GM21723 (cell line): Measurements from ENCODE around the gene SEPTIN5.

Experiments used
- ATAC-seq: cut with Tn5 transposase; IDR thresholded peaks from one replicate; pipeline ENCODE4 v1.9.1; 2021; ENCODE audit warnings: mild to moderate bottlenecking, moderate library complexity; ENCODE audit not compliant: unreplicated experiment

Gene SEPTIN5

GRCh38 chr22:19731361-19732135 is 17.2 kb downstream of the SEPTIN5 start:
- no peak for ATAC-seq

- no peak for ATAC-seq
These were observed 18.3 kb downstream of the SEPTIN5 start for GRCh38 chr22:19732403-19733113.

DNA sequence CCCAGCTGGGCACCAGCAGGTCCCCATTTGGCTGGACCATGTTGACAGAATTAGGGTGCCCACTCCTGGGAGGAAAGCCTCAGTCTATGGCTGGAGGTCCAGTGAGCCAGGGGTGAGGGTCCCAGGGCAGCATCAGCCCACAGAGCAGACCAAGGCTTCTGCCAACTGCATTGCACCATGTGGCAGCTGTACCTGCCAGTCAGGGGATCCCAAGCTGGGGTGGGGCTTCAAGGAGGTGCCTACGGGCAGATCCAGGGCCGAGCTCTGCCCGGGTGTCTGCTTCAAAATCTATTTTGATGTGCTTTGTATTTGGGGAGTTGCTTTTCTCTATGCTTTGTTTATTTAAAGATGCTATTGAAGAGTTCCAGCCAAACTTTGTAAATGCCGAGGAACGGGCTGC is 19.5 kb downstream of the SEPTIN5 start:
- ATAC-seq = no peak

- ATAC-seq = no peak
These were observed 19.9 kb downstream of the SEPTIN5 start for GRCh38 chr22:19734163-19734562.

GRCh38 chr22:19734837-19735382 is 20.6 kb downstream of the SEPTIN5 start:
- ATAC-seq = no peak

DNA sequence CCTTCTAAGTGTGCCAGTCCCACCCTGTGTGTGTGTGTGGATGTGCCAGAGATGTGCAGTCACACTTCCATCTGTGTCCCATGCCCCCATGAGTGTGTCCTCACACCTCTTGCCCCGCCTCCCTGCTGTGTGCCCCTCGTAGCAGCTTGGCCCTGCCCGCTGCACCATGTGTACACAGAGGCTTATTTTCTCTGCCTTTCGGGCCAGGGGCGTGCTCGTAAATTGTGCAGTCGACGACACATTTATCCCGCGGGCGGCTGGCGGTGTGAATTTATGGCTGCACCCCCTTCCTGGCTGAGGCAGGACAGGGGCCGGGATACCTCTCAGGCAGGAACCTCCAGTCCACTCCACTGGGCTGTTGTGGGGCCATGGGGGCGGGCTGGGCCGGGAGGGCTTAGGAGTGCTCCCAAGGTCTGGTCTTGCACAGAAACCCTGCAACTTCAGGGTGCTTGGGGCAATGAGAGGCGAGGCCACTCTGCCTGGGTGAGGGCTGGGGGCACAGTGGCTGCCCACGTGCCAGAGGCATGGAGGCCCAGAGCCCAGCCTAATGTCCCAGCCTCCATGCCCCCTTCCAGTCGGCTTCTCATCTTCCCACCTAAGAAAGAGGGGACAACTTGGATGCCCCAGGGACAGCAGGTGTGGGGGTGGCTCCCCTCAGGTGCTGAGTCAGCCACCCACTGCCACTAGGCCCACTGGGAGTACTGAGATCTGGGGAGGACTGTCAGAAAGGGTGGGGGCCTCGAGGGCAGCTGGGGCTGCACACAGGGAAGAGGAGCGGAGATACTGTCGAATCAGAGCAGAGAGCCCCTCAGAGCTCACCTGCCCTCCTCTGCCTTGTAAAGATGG is 21.6 kb downstream of the SEPTIN5 start:
- no peak for ATAC-seq

- ATAC-seq = no peak
These were observed 23.8 kb downstream of the SEPTIN5 start for GRCh38 chr22:19737846-19738663.

- no peak for ATAC-seq
These were observed 24.6 kb downstream of the SEPTIN5 start for GRCh38 chr22:19738664-19739447.

DNA sequence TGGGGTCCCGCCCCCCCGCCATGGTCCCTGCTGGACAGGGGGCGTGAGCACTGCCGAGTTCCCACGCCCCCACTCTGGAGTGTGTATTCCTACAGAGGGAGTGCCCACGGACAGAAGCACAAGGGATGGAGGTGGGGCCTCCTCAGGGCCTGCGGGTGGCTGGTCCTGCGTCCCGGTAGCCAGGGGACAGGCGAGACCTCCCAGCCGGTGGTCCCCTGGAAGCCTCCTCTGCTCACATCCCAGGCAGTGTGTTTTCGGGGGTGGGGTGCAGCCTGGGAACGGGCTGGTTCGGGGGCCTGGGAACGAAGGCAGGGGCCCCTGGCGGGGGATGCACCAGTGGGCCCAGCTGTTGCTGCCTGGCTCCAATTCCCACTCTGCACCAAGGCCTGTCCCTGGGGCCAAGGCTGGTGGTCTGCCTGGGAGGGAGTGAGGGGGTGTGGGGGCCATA is 25.2 kb downstream of the SEPTIN5 start:
- ATAC-seq = no peak

- ATAC-seq = no peak
These were observed 25.7 kb downstream of the SEPTIN5 start for GRCh38 chr22:19739911-19740449.

DNA sequence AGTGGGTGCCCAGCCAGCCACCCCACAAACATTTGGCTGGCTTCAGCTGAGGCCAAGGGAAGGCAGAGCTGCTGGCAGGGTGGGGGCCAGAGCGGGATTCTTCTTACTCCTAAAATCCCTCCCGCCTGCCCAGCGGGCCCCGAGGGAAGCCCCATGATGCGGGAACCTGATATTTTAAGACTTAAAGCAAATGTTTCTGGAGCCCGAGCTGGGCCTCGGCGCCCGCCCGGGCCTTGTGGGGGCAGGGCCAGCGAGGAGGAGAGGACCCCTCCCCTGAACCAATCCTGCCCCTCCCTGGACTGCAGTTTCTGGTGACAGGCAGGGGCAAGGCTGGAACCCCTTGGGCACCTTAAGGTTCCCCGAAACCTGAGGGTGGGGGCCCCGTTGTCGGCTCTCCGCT is 26.3 kb downstream of the SEPTIN5 start:
- no peak for ATAC-seq

GRCh38 chr22:19741053-19741452 is 26.8 kb downstream of the SEPTIN5 start:
- ATAC-seq = no peak

DNA sequence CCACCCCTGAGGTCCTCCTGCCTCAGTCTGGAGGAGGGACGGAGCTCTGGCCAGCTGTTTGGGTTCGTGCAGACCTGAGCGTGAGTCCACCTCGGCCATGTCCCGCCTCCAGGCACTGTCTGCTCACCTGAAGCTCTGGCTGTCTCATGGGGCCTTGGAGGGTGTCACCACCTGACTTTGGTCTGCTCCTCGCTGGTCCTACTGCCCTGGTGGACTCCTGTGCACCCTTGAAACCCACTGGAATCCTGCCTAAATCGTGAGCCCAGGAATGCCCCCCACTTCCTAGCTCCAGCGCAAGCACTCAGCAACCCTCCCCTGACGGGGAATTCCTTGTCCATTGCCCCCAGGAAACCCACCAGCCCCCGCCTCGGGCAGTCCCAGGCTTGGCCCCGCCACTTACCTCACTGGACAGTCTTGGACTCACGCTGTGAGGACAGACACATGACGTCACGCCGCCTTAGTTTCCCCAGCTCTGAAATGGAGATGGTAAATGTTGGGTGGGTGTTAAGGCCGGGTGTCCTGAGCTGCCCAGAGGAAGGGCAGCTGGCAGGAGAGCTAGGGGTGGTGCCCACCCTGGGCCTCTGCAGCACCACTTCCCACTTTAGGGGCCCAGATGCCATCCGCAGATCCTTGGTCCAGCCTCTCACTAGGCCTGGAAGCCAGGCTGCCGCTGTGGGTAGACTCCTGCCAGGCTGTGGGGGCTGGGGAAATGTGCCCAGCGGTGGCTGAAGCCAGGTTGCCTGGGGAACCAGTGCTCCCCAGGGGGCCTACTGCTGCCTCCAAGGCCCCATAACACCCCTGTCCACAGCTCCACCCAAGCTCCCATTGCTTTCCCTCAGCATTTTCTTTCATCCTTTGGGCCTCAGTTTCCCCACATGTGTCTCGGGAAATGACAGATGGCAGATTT is 28.1 kb downstream of the SEPTIN5 start:
- no peak for ATAC-seq

GRCh38 chr22:19743081-19743480 is 28.8 kb downstream of the SEPTIN5 start:
- no peak for ATAC-seq

DNA sequence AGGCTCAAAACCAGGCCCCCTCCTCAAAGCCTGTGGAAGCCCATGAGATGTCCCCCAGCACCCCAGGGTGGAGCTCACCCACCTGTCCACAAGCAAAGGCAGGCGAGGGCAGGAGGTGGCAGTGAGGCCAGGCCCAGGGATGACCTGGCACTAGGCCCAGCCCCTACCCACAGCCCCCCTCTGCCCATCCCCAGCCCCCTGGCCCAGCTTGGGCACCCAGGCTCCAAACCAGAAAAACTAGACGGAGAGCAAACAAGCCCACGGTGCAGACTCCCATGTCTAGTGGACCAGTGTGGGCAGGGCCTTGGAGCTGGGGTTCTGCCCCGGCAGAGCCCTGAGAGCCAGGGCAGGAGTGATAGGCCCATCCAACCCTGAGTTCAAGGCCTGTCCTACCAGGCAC is 29.3 kb downstream of the SEPTIN5 start:
- ATAC-seq = no peak

- ATAC-seq = no peak
These were observed 30.2 kb downstream of the SEPTIN5 start for GRCh38 chr22:19744350-19745006.
